ES-I3 (cell line): ENCODE measurements around the gene CD19.

Experiments used
- H3K36me3 ChIP-seq: 2 replicates; pipeline ENCODE4 v1.6.1; 2013; ENCODE audit warnings: mild to moderate bottlenecking, low read length, control low read depth, moderate library complexity; ENCODE audit not compliant: insufficient read depth
- H3K4me1 ChIP-seq: 2 replicates; pipeline ENCODE4 v1.6.1; 2013; ENCODE audit warnings: mild to moderate bottlenecking, control low read depth, low read length; ENCODE audit not compliant: insufficient read depth
- H3K9ac ChIP-seq: 2 replicates; pipeline ENCODE4 v1.6.1; 2013; ENCODE audit warnings: low read depth, mild to moderate bottlenecking, low read length, moderate library complexity
- H3K9me3 ChIP-seq: 2 replicates; pipeline ENCODE4 v1.6.1; 2013; ENCODE audit warnings: mild to moderate bottlenecking, low read length, moderate library complexity; ENCODE audit not compliant: control insufficient read depth, insufficient read depth

The CD19 gene

GRCh38 chr16:28985211-28986041 is 53.7 kb downstream of the CD19 start:
- no peaks in the 10 kb centered on the region; the same call in none of the 2 replicates for H3K36me3 ChIP-seq
- H3K4me1 ChIP-seq, result no peaks in the 10 kb centered on the region
- peaks cover 6% of the 10 kb centered on the region; the same call in 1 of the 2 replicates for H3K9me3 ChIP-seq
- H3K9ac ChIP-seq, result no peak overlapping the region

DNA sequence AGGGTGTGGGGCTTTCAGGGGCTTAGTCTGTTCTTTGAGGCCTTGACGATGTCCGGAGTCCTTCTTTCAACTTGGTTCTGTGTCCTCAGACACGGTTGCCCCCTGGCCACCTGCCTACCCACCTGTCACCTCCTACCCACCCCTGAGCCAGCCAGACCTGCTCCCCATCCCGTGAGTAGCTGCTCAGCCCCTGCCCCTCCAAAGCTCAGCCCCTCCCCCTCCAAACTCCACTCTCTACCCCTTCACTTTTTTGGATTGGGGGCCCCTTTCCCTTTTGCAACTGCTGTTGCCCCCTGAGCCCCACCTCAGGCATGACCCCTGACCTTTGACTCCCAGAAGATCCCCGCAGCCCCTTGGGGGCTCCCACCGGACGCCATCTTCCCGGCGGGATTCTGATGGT is 54.3 kb downstream of the CD19 start:
- peaks cover 6% of the 10 kb centered on the region; the same call in 1 of the 2 replicates for H3K9me3 ChIP-seq
- no peak overlapping the region for H3K9ac ChIP-seq
- H3K4me1 ChIP-seq, result no peaks in the 10 kb centered on the region
- no peaks in the 10 kb centered on the region; the same call in none of the 2 replicates for H3K36me3 ChIP-seq

- H3K9me3 ChIP-seq, result peaks cover 3% of the 10 kb centered on the region; the same call in 1 of the 2 replicates
- H3K9ac ChIP-seq, result no peak overlapping the region
- no peaks in the 10 kb centered on the region for H3K4me1 ChIP-seq
- no peaks in the 10 kb centered on the region; the same call in none of the 2 replicates for H3K36me3 ChIP-seq
Observed at GRCh38 chr16:28986492-28986891, 54.7 kb downstream of the CD19 start.

- Histone ChIP-seq H3K9ac (no peak overlapping the region), H3K4me1 (no peaks in the 10 kb centered on the region), H3K9me3 (no peaks in the 10 kb centered on the region), H3K36me3 (no peaks in the 10 kb centered on the region; the same call in none of the 2 replicates)
Observed at GRCh38 chr16:28987170-28987853, 55.5 kb downstream of the CD19 start.
